ENCODE results near the gene SYT1. TPM values are rescaled to one million over a fixed set of nuclear protein-coding genes. Genes with fewer than 3 reads are reported as not detected.

The SYT1 gene
- total and polyA plus RNA-seq, 8 donors = under 0.01 to 11.4 (median 0.88) TPM

DNA sequence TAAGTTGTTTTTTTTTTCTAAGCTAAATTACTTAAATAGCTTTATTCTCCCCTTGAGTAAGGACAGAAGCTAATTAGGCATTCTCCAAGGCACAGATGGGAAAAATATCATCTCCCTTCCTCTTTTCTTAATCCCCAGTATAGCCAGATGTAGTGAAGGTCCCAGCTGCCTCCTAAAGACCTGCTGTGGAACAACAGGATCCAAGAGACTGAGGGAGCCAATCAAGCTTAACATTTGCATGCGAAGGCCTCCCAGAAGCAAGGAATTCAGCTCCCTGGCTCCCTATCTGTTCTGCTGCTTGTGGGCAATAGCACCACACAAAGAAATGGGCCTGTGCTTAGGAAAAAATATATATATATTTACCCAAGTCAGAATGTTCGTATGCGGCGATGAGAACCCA is 255.2 kb downstream of the SYT1 start:
- TF ChIP-seq POLR2A (IDR thresholded peaks at IDR 0.05) (no peak), POLR2AphosphoS5 (IDR thresholded peaks at IDR 0.05) (no peak), EP300 (IDR thresholded peaks at IDR 0.05) (no peak)
- TF ChIP-seq, protein P1, sequence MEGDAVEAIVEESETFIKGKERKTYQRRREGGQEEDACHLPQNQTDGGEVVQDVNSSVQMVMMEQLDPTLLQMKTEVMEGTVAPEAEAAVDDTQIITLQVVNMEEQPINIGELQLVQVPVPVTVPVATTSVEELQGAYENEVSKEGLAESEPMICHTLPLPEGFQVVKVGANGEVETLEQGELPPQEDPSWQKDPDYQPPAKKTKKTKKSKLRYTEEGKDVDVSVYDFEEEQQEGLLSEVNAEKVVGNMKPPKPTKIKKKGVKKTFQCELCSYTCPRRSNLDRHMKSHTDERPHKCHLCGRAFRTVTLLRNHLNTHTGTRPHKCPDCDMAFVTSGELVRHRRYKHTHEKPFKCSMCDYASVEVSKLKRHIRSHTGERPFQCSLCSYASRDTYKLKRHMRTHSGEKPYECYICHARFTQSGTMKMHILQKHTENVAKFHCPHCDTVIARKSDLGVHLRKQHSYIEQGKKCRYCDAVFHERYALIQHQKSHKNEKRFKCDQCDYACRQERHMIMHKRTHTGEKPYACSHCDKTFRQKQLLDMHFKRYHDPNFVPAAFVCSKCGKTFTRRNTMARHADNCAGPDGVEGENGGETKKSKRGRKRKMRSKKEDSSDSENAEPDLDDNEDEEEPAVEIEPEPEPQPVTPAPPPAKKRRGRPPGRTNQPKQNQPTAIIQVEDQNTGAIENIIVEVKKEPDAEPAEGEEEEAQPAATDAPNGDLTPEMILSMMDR (IDR thresholded peaks at IDR 0.05) = no peak
- Histone ChIP-seq H3K27ac (no peak overlapping the region), H3K36me3 (no peaks in the 10 kb centered on the region), H3K27me3 (no peaks in the 10 kb centered on the region), H3K4me3 (no peak overlapping the region), H3K9me3 (no peaks in the 10 kb centered on the region), H3K4me1 (no peaks in the 10 kb centered on the region)
- 88 to 95% (median 90%) methylated on average over 4 of the region's 4 CpGs for WGBS, 5 donors
- intact Hi-C loops (cut with DNase I; ENCODE audit: low total_unique reads) = no loop called here
- no peak for DNase-seq

DNA sequence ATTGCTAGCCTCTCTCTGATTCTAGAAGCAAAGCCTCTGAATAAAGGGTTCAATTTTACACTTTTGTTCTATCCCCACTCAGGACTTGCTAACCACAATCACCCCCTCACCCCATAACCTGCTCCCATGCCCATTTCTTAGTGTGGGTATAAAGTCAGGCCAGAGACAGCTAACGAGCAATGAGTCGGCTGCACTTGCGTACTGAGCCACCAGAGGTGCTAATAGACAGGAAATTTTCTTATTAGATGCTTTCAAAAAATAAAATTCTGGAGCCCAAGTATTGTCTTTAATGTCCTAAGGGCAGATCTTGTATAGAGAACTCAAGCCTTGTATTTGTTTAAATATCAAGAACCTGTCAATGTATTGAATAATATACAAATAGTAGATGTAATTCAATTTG is 256.9 kb downstream of the SYT1 start:
- WGBS, 5 donors = 75 to 80% (median 77%) methylated on average over 3 of the region's 3 CpGs
- H3K4me3 ChIP-seq = no peak overlapping the region
- H3K4me1 ChIP-seq = no peaks in the 10 kb centered on the region
- H3K27ac ChIP-seq = no peak overlapping the region
- no peaks in the 10 kb centered on the region for H3K27me3 ChIP-seq
- no peak for DNase-seq
- intact Hi-C loops (cut with DNase I; ENCODE audit: low total_unique reads) = no loop called here
- TF ChIP-seq, protein P1 (IDR thresholded peaks at IDR 0.05) = no peak
- TF ChIP-seq POLR2A (IDR thresholded peaks at IDR 0.05) = no peak
- no peak for TF ChIP-seq EP300 (IDR thresholded peaks at IDR 0.05)
- no peak for TF ChIP-seq POLR2AphosphoS5 (IDR thresholded peaks at IDR 0.05)
- H3K9me3 ChIP-seq = no peaks in the 10 kb centered on the region
- no peaks in the 10 kb centered on the region for H3K36me3 ChIP-seq

DNA sequence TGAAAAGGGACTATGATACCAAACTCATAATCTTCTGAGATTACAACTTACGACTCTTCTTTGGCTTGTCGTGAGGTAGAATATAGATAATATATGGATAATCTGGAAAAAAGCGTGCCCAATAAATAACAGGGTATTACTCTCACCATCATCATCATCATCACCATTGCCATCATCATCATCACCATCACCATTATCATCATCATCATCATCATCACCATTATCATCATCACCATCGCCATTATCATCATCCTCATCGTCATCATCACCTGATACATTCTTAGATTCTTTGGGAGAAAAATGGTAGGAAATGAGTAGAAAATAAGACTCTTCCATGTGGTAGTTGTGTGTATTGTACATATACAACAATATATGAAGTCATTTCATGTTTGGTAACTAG is 259.8 kb downstream of the SYT1 start:
- WGBS, 5 donors = 91 to 96% (median 93%) methylated on average over 5 of the region's 5 CpGs
- Histone ChIP-seq H3K9me3 (no peaks in the 10 kb centered on the region), H3K4me3 (no peak overlapping the region), H3K4me1 (no peaks in the 10 kb centered on the region), H3K36me3 (no peaks in the 10 kb centered on the region), H3K27ac (no peak overlapping the region), H3K27me3 (no peaks in the 10 kb centered on the region)
- DNase-seq = no peak
- intact Hi-C loops (cut with DNase I; ENCODE audit: low total_unique reads) = no loop called here
- TF ChIP-seq, protein P1 (IDR thresholded peaks at IDR 0.05) = no peak
- no peak for TF ChIP-seq EP300 (IDR thresholded peaks at IDR 0.05)
- no peak for TF ChIP-seq POLR2A (IDR thresholded peaks at IDR 0.05)
- no peak for TF ChIP-seq POLR2AphosphoS5 (IDR thresholded peaks at IDR 0.05)

DNA sequence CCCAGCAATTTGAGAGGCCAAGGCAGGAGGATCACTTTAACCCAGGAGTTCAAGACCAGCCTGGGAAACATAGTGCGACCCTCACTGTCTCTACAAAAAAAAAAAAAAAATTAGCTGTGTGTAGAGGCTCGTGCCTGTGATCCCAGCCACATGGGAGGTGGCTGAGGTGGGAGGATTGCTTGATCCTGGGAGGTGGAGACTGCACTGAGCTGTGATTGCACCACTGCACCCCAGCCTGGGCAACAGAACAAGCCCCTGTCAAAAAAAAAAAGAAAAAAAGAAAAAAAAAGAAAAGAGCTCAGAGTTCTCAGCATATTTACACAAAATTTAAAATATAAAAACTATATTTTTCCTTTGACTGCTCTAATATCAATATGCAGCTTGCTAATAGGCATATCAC is 260.8 kb downstream of the SYT1 start:
- Histone ChIP-seq H3K36me3 (no peaks in the 10 kb centered on the region), H3K27ac (no peak overlapping the region), H3K9me3 (no peaks in the 10 kb centered on the region), H3K4me3 (no peak overlapping the region), H3K4me1 (no peaks in the 10 kb centered on the region), H3K27me3 (no peaks in the 10 kb centered on the region)
- TF ChIP-seq POLR2AphosphoS5 (IDR thresholded peaks at IDR 0.05) (no peak), EP300 (IDR thresholded peaks at IDR 0.05) (no peak), POLR2A (IDR thresholded peaks at IDR 0.05) (no peak)
- TF ChIP-seq, protein P1 (IDR thresholded peaks at IDR 0.05) = no peak
- WGBS, 5 donors = 49 to 66% (median 61%) methylated on average over 2 of the region's 2 CpGs
- no peak for DNase-seq
- intact Hi-C loops (cut with DNase I; ENCODE audit: low total_unique reads) = no loop called here
